GM12874 (cell line): ENCODE data around the gene CPNE1.

Experiments
- CTCF ChIP-seq: IDR thresholded peaks from 2 replicates; pipeline ENCODE4 v1.5.1; 2011; ENCODE audit warnings: low read depth, mild to moderate bottlenecking, control low read depth, low read length, moderate library complexity; ENCODE audit not compliant: insufficient read depth

The CPNE1 gene

DNA sequence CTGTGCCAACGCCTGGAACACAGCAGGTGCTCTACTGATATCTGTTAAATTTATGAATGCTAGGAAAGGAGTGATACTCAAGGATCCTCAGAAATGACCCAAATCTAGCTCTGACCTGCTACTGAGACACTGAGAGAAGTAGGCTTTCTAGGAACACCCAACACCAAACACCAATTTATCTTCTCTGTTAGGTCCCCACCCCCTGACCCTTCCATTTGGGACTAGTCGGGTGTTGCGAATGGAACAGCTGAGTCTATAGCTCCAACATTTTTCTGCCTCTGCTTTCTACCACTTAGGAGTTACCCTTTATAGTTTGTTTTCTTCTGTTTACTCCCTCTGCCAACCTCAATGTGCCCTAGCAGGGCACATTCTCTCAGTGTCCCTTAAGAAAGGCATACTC is 24.0 kb downstream of the CPNE1 start:
- no peak for TF ChIP-seq CTCF

- no peak for TF ChIP-seq CTCF
Measured at GRCh38 chr20:35638751-35639150, 25.9 kb downstream of the CPNE1 start.

- no peak for TF ChIP-seq CTCF
Measured at GRCh38 chr20:35637276-35637675, 27.4 kb downstream of the CPNE1 start.

GRCh38 chr20:35636095-35636494 is 28.6 kb downstream of the CPNE1 start:
- no peak for TF ChIP-seq CTCF

DNA sequence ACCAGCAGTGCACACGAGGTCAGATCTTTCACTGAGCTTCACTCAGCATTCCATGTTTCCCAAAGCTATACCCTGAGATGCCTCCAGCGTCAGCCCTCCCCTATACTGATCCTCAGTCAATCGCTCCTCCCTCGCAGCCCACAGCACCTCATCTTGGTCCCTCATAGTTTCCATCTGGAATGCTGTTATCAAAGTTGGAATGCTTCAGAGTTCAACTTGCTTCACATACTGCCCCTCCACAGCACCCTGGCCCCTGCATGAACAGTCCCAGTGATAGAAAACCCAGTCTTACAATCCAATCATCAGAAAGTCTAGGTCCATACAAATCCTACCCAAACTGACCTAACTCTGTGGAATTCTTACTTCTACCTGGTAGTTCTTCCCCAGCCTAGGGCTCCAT is 29.0 kb downstream of the CPNE1 start:
- TF ChIP-seq CTCF, result no peak

GRCh38 chr20:35632539-35633115 is 32.1 kb downstream of the CPNE1 start:
- TF ChIP-seq CTCF, result no peak

DNA sequence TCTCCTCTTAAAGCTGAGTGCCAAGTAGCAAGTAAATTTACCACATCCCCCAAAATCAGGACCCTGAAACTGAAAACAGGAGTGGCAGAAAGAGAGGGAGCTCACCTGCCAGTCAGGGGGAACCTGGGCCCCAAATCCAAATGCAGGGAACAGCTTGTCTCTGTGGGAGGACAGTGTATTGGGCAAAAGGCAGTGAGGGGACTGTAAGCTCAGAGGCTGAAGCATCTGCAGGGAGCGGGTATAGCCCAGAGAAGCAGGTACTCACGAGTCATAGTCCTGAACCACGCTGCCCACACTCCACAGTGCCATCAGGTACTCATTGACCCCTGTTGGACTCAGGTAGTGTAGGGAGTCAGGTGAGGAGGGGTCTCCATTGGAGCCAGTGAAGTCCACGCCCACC is 34.1 kb downstream of the CPNE1 start:
- no peak for TF ChIP-seq CTCF
